AG04450 (cell line): ENCODE results near the gene CBX5. TPM values are rescaled to one million over a fixed set of nuclear protein-coding genes. Genes with fewer than 3 reads are reported as not detected.

ENCODE experiments used
- CTCF ChIA-PET: fragments of 300-600, 350-600 bp; formaldehyde crosslinking; extraction: SDS; loops from one replicate; lab custom pipeline; 2022; ENCODE audit warnings: antibody characterized with exemption, inconsistent platforms; lab: Charles Lee
- POLR2A ChIA-PET: fragments of 350-600 bp; formaldehyde crosslinking; extraction: SDS; loops from one replicate; lab custom pipeline; 2021; ENCODE audit warnings: antibody characterized with exemption, inconsistent platforms; lab: Yijun Ruan, JAX
- DNase-seq: peaks from one replicate; pipeline ENCODE4 v3.0.0-alpha.2; 2011; ENCODE audit warnings: low read depth, low spot score
- H3K27ac ChIP-seq: one replicate; pipeline ENCODE4 v1.5.1; 2012; ENCODE audit warnings: low read depth, low read length, control low read depth
- H3K27me3 ChIP-seq: one replicate; pipeline ENCODE4 v1.6.0; 2012; ENCODE audit warnings: low read length; ENCODE audit not compliant: control insufficient read depth, insufficient read depth
- H3K4me3 ChIP-seq: 2 replicates; pipeline ENCODE4 v1.5.1; 2011; ENCODE audit warnings: mild to moderate bottlenecking, low read depth, low read length, control low read depth
- H3K9me3 ChIP-seq: 2 replicates; pipeline ENCODE4 v1.5.1; 2012; ENCODE audit warnings: low read length; ENCODE audit not compliant: control insufficient read depth, insufficient read depth
- CTCF ChIP-seq: IDR thresholded peaks from 2 replicates; pipeline ENCODE4 v1.5.1; 2011; ENCODE audit warnings: low read depth, low read length, control low read depth, inconsistent platforms
- polyA plus RNA-seq: library from polyadenylated mRNA; depleted of rRNA; stranded (reverse); fragments of >200 nt; gene quantifications from 2 replicates; pipeline ENCODE4 v1.2.3, GENCODE V29; 2011

The CBX5 gene
- polyA plus RNA-seq, 1 experiment, result 62.3 TPM

- no peak for TF ChIP-seq CTCF
- no peaks in the 10 kb centered on the region for H3K9me3 ChIP-seq
- no peak overlapping the region for H3K4me3 ChIP-seq
- ChIA-PET POLR2A (no interaction called here), CTCF (interaction anchor here (0.5 to 8.6 kb wide), 22 partner anchors 8 to 523 kb away, joined by 3 to 107 read pairs (median 5); partner anchors contain the start of genes HOXC5, HOXC8 and SMUG1)
- no peak overlapping the region for H3K27ac ChIP-seq
- peaks cover 53% of the 10 kb centered on the region for H3K27me3 ChIP-seq
- no peak for DNase-seq
Measured at GRCh38 chr12:54206791-54207190, 73.1 kb downstream of the CBX5 start.

DNA sequence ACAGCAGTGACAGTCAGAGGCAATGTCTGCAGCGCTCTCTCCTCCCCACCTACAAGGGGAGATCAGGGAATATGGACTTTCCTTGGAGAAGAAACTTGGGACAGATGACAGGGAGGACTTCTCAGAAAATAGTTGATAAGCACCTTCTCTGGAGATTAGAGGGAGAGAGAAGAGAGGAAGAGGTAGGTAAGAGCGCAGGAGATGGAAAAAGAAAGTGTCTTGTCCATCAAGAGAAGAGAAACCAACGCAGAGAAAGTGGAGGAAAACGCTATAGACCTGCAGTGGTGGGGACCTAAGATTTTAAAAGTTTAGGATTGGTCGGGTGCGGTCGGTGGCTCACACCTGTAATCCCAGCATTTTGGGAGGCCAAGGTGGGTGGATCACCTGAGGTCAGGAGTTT, 75.6 kb downstream of the CBX5 start:
- no peaks in the 10 kb centered on the region for H3K9me3 ChIP-seq
- H3K4me3 ChIP-seq, result no peak overlapping the region
- peaks cover 45% of the 10 kb centered on the region for H3K27me3 ChIP-seq
- no peak for DNase-seq
- H3K27ac ChIP-seq, result no peak overlapping the region
- no peak for TF ChIP-seq CTCF
- ChIA-PET CTCF (interaction anchor here (5.9 to 8.6 kb wide), 3 partner anchors 11 to 199 kb away, joined by 69 to 107 read pairs (median 74); partner anchors contain the start of gene HOXC8), POLR2A (no interaction called here)

DNA sequence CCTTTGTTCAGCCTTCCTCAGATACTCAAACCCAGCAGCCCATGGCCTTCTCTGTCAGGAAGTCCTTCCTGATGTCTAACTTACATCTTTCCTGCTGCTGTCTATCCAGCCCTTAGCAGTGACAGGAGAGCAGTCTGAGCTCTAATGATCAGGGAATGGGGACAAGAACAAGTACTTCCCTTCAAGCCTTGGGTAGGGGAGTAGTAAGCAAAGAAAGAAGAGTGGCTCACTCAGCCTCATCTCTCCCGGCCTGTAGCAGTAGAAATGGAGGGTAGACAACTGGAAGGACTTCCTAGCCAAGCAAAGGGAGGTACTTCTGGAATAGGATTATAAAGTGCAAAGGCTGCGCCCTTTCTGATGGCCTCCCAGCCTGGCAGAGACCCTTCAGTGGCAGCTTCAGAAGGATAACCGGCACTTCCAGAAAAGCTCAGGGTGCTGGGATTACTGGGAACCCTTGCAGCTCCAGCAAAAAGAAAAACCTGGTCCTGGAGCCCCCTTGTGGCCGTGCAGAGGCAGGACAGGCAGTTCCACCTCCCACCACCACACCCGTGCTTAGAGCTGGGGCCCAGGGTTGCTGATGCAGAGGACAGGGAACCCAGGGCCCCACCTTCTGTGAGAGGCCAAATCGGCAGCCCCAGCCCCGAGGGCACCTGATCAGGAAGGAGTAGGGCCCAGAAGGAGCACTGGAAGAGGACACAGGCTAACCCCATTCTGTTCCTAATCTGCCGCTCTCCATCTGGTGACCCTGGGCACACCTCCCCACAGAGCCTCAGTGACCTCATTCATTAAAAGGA, 78.7 kb downstream of the CBX5 start:
- Histone ChIP-seq H3K27me3 (peaks cover 33% of the 10 kb centered on the region), H3K27ac (no peak overlapping the region), H3K4me3 (no peak overlapping the region), H3K9me3 (no peaks in the 10 kb centered on the region)
- ChIA-PET CTCF (interaction anchor here (0.6 to 6.8 kb wide), 39 partner anchors 10 to 1206 kb away, joined by 3 to 163 read pairs (median 5); partner anchors contain the start of genes HOXC5, HOXC8, HOXC9 and SMUG1), POLR2A (interaction anchor here (1.1 kb wide), 1 partner anchor 195 kb away, joined by 3 read pairs; no protein-coding TSS in a partner anchor)
- TF ChIP-seq CTCF, result peak; percentile 100
- DNase-seq, result peak; percentile 48

DNA sequence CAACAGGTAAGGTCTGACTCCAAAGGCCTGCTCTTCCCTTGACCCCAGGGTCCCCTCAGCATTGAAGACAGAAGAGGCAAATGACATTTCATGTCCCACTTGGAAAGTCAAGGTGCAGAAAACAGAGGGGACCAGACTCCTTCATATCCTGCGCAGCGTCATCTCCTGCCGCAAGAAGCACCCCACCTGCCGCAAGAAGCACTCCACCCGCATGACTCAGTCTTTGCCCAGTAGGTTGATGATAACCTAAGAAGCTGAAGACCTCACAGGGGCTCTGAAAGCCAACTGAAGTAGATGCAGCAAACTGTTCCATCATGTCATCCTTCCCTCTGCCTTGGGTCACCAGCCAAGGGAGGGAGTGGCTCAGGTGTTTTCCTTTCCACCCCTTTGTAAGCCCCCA, 79.5 kb downstream of the CBX5 start:
- POLR2A ChIA-PET, result interaction anchor here (0.7 kb wide), 1 partner anchor 1055 kb away, joined by 3 read pairs; no protein-coding TSS in a partner anchor
- no peak for TF ChIP-seq CTCF
- CTCF ChIA-PET, result interaction anchor here (0.6 to 6.8 kb wide), 15 partner anchors 9 to 619 kb away, joined by 3 to 163 read pairs (median 9); partner anchors contain the start of genes HOXC8, HOXC9 and SMUG1

More for the DNA sequence above, 79.5 kb downstream of the CBX5 start:
- Histone ChIP-seq H3K27ac (no peak overlapping the region), H3K27me3 (peaks cover 25% of the 10 kb centered on the region), H3K9me3 (no peaks in the 10 kb centered on the region), H3K4me3 (no peak overlapping the region)
- DNase-seq, result no peak
